Measurements from ENCODE around the gene EXOC4.

DNA sequence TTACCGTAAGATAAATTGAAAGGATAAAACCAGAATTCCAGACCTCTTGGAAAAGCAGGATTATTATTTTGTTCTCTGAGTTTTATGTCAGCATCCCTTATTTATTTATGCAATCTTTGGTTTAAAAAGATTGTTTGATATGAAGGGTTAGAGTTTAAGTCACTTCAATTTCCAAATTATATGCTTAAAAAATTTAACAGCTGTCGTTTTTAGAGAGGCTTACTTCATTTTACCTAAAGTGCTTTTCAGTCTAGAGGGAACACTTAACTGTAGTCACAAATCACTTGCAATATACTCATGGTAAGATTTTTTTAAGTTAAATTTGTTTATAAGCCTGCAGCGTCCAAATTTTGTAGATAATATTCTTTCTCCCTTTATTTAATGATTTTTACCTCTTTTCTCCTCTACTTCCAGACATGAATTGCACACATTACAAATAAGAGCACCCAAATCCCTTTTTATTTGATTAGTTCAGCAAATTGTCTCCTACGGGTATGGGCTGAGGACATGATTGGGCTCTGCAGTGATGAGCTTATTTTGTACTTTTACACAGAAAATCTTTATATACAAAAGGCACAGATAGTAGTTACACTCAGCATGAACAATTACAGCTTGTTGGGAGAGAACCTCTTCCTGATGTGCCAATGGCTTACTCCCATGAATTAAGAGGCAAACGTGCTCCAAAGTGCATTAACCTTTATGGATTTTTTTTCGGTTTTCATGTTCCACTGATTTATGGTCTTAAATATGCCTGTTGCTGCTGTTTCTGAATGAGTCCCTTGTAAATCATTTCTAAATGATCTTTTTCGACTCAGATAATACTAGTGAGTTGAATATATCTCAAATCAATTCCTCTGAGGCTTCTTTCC is 555.0 kb downstream of the EXOC4 start:
- TF ChIP-seq, protein P1, sequence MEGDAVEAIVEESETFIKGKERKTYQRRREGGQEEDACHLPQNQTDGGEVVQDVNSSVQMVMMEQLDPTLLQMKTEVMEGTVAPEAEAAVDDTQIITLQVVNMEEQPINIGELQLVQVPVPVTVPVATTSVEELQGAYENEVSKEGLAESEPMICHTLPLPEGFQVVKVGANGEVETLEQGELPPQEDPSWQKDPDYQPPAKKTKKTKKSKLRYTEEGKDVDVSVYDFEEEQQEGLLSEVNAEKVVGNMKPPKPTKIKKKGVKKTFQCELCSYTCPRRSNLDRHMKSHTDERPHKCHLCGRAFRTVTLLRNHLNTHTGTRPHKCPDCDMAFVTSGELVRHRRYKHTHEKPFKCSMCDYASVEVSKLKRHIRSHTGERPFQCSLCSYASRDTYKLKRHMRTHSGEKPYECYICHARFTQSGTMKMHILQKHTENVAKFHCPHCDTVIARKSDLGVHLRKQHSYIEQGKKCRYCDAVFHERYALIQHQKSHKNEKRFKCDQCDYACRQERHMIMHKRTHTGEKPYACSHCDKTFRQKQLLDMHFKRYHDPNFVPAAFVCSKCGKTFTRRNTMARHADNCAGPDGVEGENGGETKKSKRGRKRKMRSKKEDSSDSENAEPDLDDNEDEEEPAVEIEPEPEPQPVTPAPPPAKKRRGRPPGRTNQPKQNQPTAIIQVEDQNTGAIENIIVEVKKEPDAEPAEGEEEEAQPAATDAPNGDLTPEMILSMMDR (IDR thresholded peaks at IDR 0.05), result no peak
- no peak for TF ChIP-seq POLR2A (IDR thresholded peaks at IDR 0.05)

Data from lower leg skin (tissue), 3 donors.